LNCAP (cell line): Measurements from ENCODE around the gene DBF4B.

ENCODE experiments used
- CTCF ChIP-seq: fragments of 450-650 bp; IDR thresholded peaks from 2 replicates; pipeline ENCODE4 v1.5.1; 2017; ENCODE audit warnings: mild to moderate bottlenecking

DBF4B gene

DNA sequence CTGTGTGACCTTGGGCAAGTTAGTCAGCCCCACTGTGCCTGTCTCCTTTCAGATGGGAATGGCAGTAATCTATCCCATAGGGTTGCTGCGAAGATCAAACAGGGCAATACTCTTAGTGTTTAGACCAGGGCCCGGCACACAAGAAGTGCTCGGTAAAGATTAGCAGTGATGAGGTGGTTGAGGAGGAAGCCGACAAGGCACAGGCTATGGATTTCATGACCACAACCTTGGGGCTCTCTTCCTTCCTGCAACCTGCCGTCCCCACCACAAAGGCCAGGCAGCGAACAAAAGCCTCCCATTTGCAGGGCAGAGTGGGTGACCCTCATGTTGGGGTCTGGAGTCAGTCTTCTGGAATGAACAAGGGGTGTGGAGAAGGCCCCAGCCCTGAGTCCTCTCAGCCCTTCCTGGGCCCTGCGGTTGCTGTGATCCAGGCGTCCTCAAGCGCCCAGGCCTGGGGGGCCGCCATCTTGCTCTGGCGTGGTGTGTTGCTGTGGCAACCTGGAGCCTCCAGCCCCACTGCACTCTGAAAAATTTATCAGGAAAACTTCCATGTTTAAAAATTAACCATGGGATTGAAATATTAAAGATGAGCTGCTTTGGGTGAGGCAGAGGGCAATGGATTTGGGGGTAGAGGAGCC lies 60.2 kb downstream of the DBF4B start:
- TF ChIP-seq CTCF = no peak

- TF ChIP-seq CTCF = no peak
Measured at GRCh38 chr17:44769230-44769629, 60.8 kb downstream of the DBF4B start.

- no peak for TF ChIP-seq CTCF
Measured at GRCh38 chr17:44769647-44770084, 61.2 kb downstream of the DBF4B start.

- TF ChIP-seq CTCF = no peak
Measured at GRCh38 chr17:44770166-44770925, 61.9 kb downstream of the DBF4B start.

- no peak for TF ChIP-seq CTCF
Measured at GRCh38 chr17:44772308-44773045, 64.0 kb downstream of the DBF4B start.

GRCh38 chr17:44773140-44773539 lies 64.7 kb downstream of the DBF4B start:
- TF ChIP-seq CTCF = no peak

DNA sequence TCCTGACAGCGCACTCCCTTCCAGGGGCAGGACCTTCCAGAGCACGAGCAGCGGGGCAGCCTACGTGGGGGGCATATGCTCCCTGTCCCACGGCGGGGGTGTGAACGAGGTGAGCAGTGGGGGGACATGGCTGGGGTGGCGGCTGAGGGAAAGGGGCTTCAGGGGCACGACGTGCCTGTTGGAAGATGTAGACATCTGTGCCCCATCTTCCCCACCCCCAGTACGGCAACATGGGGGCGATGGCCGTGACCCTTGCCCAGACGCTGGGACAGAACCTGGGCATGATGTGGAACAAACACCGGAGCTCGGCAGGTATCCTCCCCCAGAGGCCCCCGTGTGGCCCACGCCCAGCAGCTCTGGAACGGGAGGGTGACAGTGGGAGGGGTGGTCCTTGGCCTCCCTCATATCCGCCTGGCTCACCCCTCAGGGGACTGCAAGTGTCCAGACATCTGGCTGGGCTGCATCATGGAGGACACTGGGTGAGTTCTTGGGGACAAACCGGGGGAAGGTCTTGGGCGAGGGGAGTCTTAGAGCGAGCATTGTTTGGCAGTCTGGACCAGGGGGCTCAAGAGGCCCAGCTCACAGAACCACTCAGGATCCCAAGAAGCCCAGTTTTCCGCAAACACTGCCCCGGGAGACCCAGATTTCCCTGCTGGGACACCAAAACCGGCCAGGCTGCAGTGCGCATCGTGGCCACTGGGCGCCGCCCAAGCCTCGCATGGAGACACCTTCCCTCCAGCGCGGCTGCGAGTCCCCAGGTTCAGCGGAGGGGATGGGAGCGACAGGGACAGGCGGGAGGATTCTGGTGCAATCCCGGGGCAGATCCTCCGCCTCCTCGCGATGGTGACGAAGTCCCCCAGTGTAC lies 66.0 kb downstream of the DBF4B start:
- peak; percentile 94 for TF ChIP-seq CTCF
